ENCODE data around the gene ZC3H12D. TPM values are rescaled to one million over a fixed set of nuclear protein-coding genes. Genes with fewer than 3 reads are reported as not detected.
A peak's percentile ranks its signal among the peaks of the same experiment; 100 is the strongest.
"Not testable (repeated sequence)": the region's sequence is repeated elsewhere in the genome, so short reads cannot be mapped to it uniquely, and the experiment has no call there.

Gene ZC3H12D
- total and polyA plus RNA-seq, 2 of the 13 experiments (the other 11 are each of a cell fraction or from before 2014, with no cell fraction given): 1.2 to 2.7 TPM

GRCh38 chr6:149463781-149464180 lies 21.0 kb downstream of the ZC3H12D start:
- H2AFZ ChIP-seq (ENCODE audit: low read length): no peak overlapping the region
- H4K20me1 ChIP-seq (ENCODE audit: insufficient read depth, low read length): no peaks in the 10 kb centered on the region
- peak; percentile 60 for ATAC-seq
- intact Hi-C loops (cut with micrococcal nuclease; ENCODE audit: unreplicated experiment): no loop called here
- in situ Hi-C loops (cut with HindIII; ENCODE audit: extremely low pct_ligation_motif_present, low pct_unique_long_range_greater_than_20kb): no loop called here
- no peak overlapping the region for H3K4me2 ChIP-seq (ENCODE audit: low read depth, low read length)
- H3K9ac ChIP-seq (ENCODE audit: insufficient read depth, low read depth, low read length): no peak overlapping the region
- CTCF ChIA-PET (ENCODE audit: low intra/inter-chr PET ratio, low total read pairs): no interaction called here
- no peak for DNase-seq (ENCODE audit: low spot score)
- WGBS (ENCODE audit: low lambda C conversion rate): 55% methylated on average over 4 of the region's 4 CpGs
- no peak overlapping the region for H3K4me3 ChIP-seq (replicated peaks in 1 of 3; ENCODE audit: insufficient read depth in 1 of 3, low read depth in 2 of 3, low read length in 3 of 3)
- POLR2A ChIA-PET: no interaction called here
- no peaks in the 10 kb centered on the region for H3K9me3 ChIP-seq (ENCODE audit: low read length)
- no peak for FAIRE-seq
- no peaks in the 10 kb centered on the region; a peak in 1 of 5 replicates for H3K36me3 ChIP-seq (replicated peaks in 1 of 2; ENCODE audit: control insufficient read depth in 1 of 2, insufficient read depth in 2 of 2, low read length in 2 of 2)
- BruUV-seq (replicated peaks): no TSS peak
- H3K27me3 ChIP-seq (ENCODE audit: control insufficient read depth in 1 of 2, insufficient read depth in 2 of 2, low read length in 2 of 2): no peaks in the 10 kb centered on the region
- peaks cover 22% of the 10 kb centered on the region for H3K4me1 ChIP-seq (ENCODE audit: insufficient read depth, low read length)
- TF ChIP-seq NFYB (CRISPR knock-in tag; IDR thresholded peaks at IDR 0.05) (no peak), ZNF552 (CRISPR knock-in tag; IDR thresholded peaks at IDR 0.05; ENCODE audit: borderline replicate concordance) (no peak), RARA (CRISPR knock-in tag; IDR thresholded peaks at IDR 0.05) (peak; percentile 10; the same call in 1 of the 2 replicates), ZFP91 (CRISPR knock-in tag; IDR thresholded peaks at IDR 0.05; ENCODE audit: borderline replicate concordance) (no peak), MEF2D (CRISPR knock-in tag; IDR thresholded peaks at IDR 0.05) (peak; percentile 47; the same call in 1 of the 2 replicates)
- no peak overlapping the region for H3K27ac ChIP-seq (ENCODE audit: extremely low read length, insufficient read depth, low read length)
- no peaks in the 10 kb centered on the region for H3K79me2 ChIP-seq (ENCODE audit: insufficient read depth, low read length)

GRCh38 chr6:149462712-149463111 lies 22.1 kb downstream of the ZC3H12D start:
- BruUV-seq (replicated peaks); in situ Hi-C loops (cut with HindIII; ENCODE audit: extremely low pct_ligation_motif_present, low pct_unique_long_range_greater_than_20kb); H3K9ac ChIP-seq (ENCODE audit: insufficient read depth, low read depth, low read length); CTCF ChIA-PET (ENCODE audit: low intra/inter-chr PET ratio, low total read pairs); H2AFZ ChIP-seq (ENCODE audit: low read length); H3K4me2 ChIP-seq (ENCODE audit: low read depth, low read length); H3K9me3 ChIP-seq (ENCODE audit: low read length); H3K4me3 ChIP-seq (replicated peaks in 1 of 3; ENCODE audit: insufficient read depth in 1 of 3, low read depth in 2 of 3, low read length in 3 of 3); H3K27me3 ChIP-seq (ENCODE audit: control insufficient read depth in 1 of 2, insufficient read depth in 2 of 2, low read length in 2 of 2); ATAC-seq; H4K20me1 ChIP-seq (ENCODE audit: insufficient read depth, low read length); H3K27ac ChIP-seq (ENCODE audit: extremely low read length, insufficient read depth, low read length); FAIRE-seq; intact Hi-C loops (cut with micrococcal nuclease; ENCODE audit: unreplicated experiment); H3K36me3 ChIP-seq (replicated peaks in 1 of 2; ENCODE audit: control insufficient read depth in 1 of 2, insufficient read depth in 2 of 2, low read length in 2 of 2); H3K79me2 ChIP-seq (ENCODE audit: insufficient read depth, low read length); POLR2A ChIA-PET; DNase-seq (ENCODE audit: low spot score): not testable (repeated sequence)
- 95% methylated on average over 7 of the region's 7 CpGs for WGBS (ENCODE audit: low lambda C conversion rate)
- peaks cover 18% of the 10 kb centered on the region for H3K4me1 ChIP-seq (ENCODE audit: insufficient read depth, low read length)

All from HepG2 (cell line).